HEK293 (cell line): ENCODE measurements around the gene VWDE.

Experiments used
- CTCF ChIA-PET: fragments of 350-600 bp; formaldehyde crosslinking; extraction: SDS; loops from one replicate; lab custom pipeline; 2021; ENCODE audit warnings: antibody characterized with exemption; lab: Yijun Ruan, JAX
- POLR2A ChIA-PET: fragments of 300-600 bp; formaldehyde crosslinking; extraction: SDS; loops from one replicate; lab custom pipeline; 2020; ENCODE audit warnings: antibody characterized with exemption, inconsistent platforms; lab: Yijun Ruan, JAX
- H3K27ac ChIP-seq: fragments of 200-500 bp; sonication (Bioruptor generic); 2 replicates; pipeline ENCODE4 v1.5.1; 2014; ENCODE audit warnings: low read depth, low read length, control low read depth, inconsistent platforms; ENCODE audit errors: extremely low read depth
- H3K36me3 ChIP-seq, 2 experiments: fragments of 200-500 bp in 1 of 2; sonication (Bioruptor generic) in 1 of 2; 1 replicate in 1 of 2; 2 replicates in 1 of 2; pipeline ENCODE4 v1.5.1; 2014 to 2017; ENCODE audit warnings: inconsistent platforms in 2 of 2, low read length in 2 of 2; ENCODE audit not compliant: control insufficient read depth in 2 of 2, insufficient read depth in 1 of 2
- H3K4me1 ChIP-seq: fragments of 200-500 bp; sonication (Bioruptor generic); 2 replicates; pipeline ENCODE4 v1.5.1; 2014; ENCODE audit warnings: mild to moderate bottlenecking, low read length, inconsistent platforms; ENCODE audit not compliant: control insufficient read depth, insufficient read depth
- H3K4me3 ChIP-seq: 2 replicates; pipeline ENCODE4 v1.5.1; 2011; ENCODE audit warnings: low read depth, mild to moderate bottlenecking, control low read depth, low read length, moderate library complexity
- H3K9me3 ChIP-seq: fragments of 200-500 bp; sonication (Bioruptor generic); 2 replicates; pipeline ENCODE4 v1.5.1; 2014; ENCODE audit warnings: low read depth, low read length, inconsistent platforms; ENCODE audit not compliant: control insufficient read depth, insufficient read depth
- BCL11A ChIP-seq: fragments of 450-650 bp; formaldehyde crosslinking; IDR thresholded peaks from 2 replicates; pipeline ENCODE4 v1.5.1; 2016; ENCODE audit warnings: low read depth, missing biosample characterization, missing genetic modification characterization
- BCL6B ChIP-seq: fragments of 450-650 bp; formaldehyde crosslinking; IDR thresholded peaks from 2 replicates; pipeline ENCODE4 v1.5.1; 2017; ENCODE audit warnings: missing biosample characterization, missing genetic modification characterization
- HOXA7 ChIP-seq: sonication (generic); formaldehyde crosslinking; IDR thresholded peaks from 2 replicates; pipeline ENCODE4 v1.8.1; 2022; ENCODE audit warnings: missing genetic modification reagents, borderline replicate concordance
- KLF7 ChIP-seq: fragments of 450-650 bp; formaldehyde crosslinking; IDR thresholded peaks from 2 replicates; pipeline ENCODE4 v1.5.1; 2016; ENCODE audit warnings: missing biosample characterization, missing genetic modification characterization, borderline replicate concordance
- KLF8 ChIP-seq: fragments of 450-650 bp; formaldehyde crosslinking; IDR thresholded peaks from 2 replicates; pipeline ENCODE4 v1.5.1; 2016; ENCODE audit warnings: missing biosample characterization, missing genetic modification characterization
- SP2 ChIP-seq: fragments of 450-650 bp; formaldehyde crosslinking; IDR thresholded peaks from 2 replicates; pipeline ENCODE4 v1.5.1; 2016; ENCODE audit warnings: missing biosample characterization, missing genetic modification characterization
- YY2 ChIP-seq: fragments of 450-650 bp; formaldehyde crosslinking; IDR thresholded peaks from 2 replicates; pipeline ENCODE4 v1.5.1; 2016; ENCODE audit warnings: missing biosample characterization, missing genetic modification characterization
- ZBTB49 ChIP-seq: fragments of 450-650 bp; formaldehyde crosslinking; IDR thresholded peaks from 2 replicates; pipeline ENCODE4 v1.5.1; 2016; ENCODE audit warnings: missing biosample characterization, missing genetic modification characterization, low read depth
- ZBTB6 ChIP-seq: fragments of 450-650 bp; formaldehyde crosslinking; IDR thresholded peaks from 2 replicates; pipeline ENCODE4 v1.5.1; 2017; ENCODE audit warnings: missing biosample characterization, missing genetic modification characterization
- ZFP41 ChIP-seq: fragments of 450-650 bp; formaldehyde crosslinking; IDR thresholded peaks from 2 replicates; pipeline ENCODE4 v1.5.1; 2016; ENCODE audit warnings: missing biosample characterization, missing genetic modification characterization, borderline replicate concordance
- ZNF10 ChIP-seq: fragments of 450-650 bp; formaldehyde crosslinking; IDR thresholded peaks from 2 replicates; pipeline ENCODE4 v1.5.1; 2017; ENCODE audit warnings: missing biosample characterization, missing genetic modification characterization
- ZNF121 ChIP-seq: fragments of 450-650 bp; formaldehyde crosslinking; IDR thresholded peaks from 2 replicates; pipeline ENCODE4 v1.5.1; 2016; ENCODE audit warnings: missing biosample characterization, missing genetic modification characterization
- ZNF202 ChIP-seq: fragments of 450-650 bp; formaldehyde crosslinking; IDR thresholded peaks from 2 replicates; pipeline ENCODE4 v1.5.1; 2016; ENCODE audit warnings: missing biosample characterization, missing genetic modification characterization, borderline replicate concordance
- ZNF223 ChIP-seq: fragments of 450-650 bp; formaldehyde crosslinking; IDR thresholded peaks from 2 replicates; pipeline ENCODE4 v1.5.1; 2016; ENCODE audit warnings: missing biosample characterization, missing genetic modification characterization
- ZNF248 ChIP-seq: fragments of 450-650 bp; formaldehyde crosslinking; IDR thresholded peaks from 2 replicates; pipeline ENCODE4 v1.5.1; 2017; ENCODE audit warnings: missing biosample characterization, missing genetic modification characterization
- ZNF274 ChIP-seq, 2 experiments: fragments of 200-500 bp in 1 of 2; fragments of 450-650 bp in 1 of 2; sonication (Bioruptor generic) in 1 of 2; formaldehyde crosslinking in 1 of 2; IDR thresholded peaks; 2 replicates each; pipeline versions ENCODE4 v1.5.1 to v1.6.1; 2014 to 2016; ENCODE audit warnings: borderline replicate concordance in 1 of 2, inconsistent platforms in 1 of 2, low read length in 1 of 2, missing biosample characterization in 1 of 2, missing genetic modification characterization in 1 of 2
- ZNF354C ChIP-seq: fragments of 450-650 bp; formaldehyde crosslinking; IDR thresholded peaks from 2 replicates; pipeline ENCODE4 v1.5.1; 2016; ENCODE audit warnings: missing biosample characterization, missing genetic modification characterization, low read depth, borderline replicate concordance
- ZNF501 ChIP-seq: fragments of 450-650 bp; formaldehyde crosslinking; IDR thresholded peaks from 2 replicates; pipeline ENCODE4 v1.5.1; 2016; ENCODE audit warnings: missing biosample characterization, missing genetic modification characterization
- ZNF510 ChIP-seq: fragments of 450-650 bp; formaldehyde crosslinking; IDR thresholded peaks from 2 replicates; pipeline ENCODE4 v1.5.1; 2018; ENCODE audit warnings: mild to moderate bottlenecking, missing genetic modification characterization, missing biosample characterization; ENCODE audit not compliant: insufficient replicate concordance
- ZNF521 ChIP-seq: fragments of 450-650 bp; formaldehyde crosslinking; IDR thresholded peaks from 2 replicates; pipeline ENCODE4 v1.5.1; 2017; ENCODE audit warnings: missing biosample characterization, mild to moderate bottlenecking, missing genetic modification characterization
- ZNF529 ChIP-seq: fragments of 450-650 bp; formaldehyde crosslinking; IDR thresholded peaks from 2 replicates; pipeline ENCODE4 v1.5.1; 2017; ENCODE audit warnings: missing genetic modification characterization, missing biosample characterization; ENCODE audit not compliant: insufficient replicate concordance
- ZNF600 ChIP-seq: fragments of 450-650 bp; formaldehyde crosslinking; IDR thresholded peaks from 2 replicates; pipeline ENCODE4 v1.5.1; 2016; ENCODE audit warnings: missing biosample characterization, missing genetic modification characterization
- ZNF623 ChIP-seq: fragments of 450-650 bp; formaldehyde crosslinking; IDR thresholded peaks from 2 replicates; pipeline ENCODE4 v1.5.1; 2016; ENCODE audit warnings: missing biosample characterization, missing genetic modification characterization
- ZNF639 ChIP-seq: fragments of 450-650 bp; formaldehyde crosslinking; IDR thresholded peaks from 2 replicates; pipeline ENCODE4 v1.5.1; 2016; ENCODE audit warnings: missing biosample characterization, missing genetic modification characterization
- ZNF654 ChIP-seq: fragments of 450-650 bp; formaldehyde crosslinking; IDR thresholded peaks from 2 replicates; pipeline ENCODE4 v1.5.1; 2016; ENCODE audit warnings: low read depth, missing biosample characterization, missing genetic modification characterization
- ZNF658 ChIP-seq: fragments of 450-650 bp; formaldehyde crosslinking; IDR thresholded peaks from 2 replicates; pipeline ENCODE4; 2016; ENCODE audit warnings: missing biosample characterization, missing genetic modification characterization
- ZNF704 ChIP-seq: fragments of 450-650 bp; formaldehyde crosslinking; IDR thresholded peaks from 2 replicates; pipeline ENCODE4 v1.5.1; 2016; ENCODE audit warnings: missing biosample characterization, missing genetic modification characterization
- ZNF747 ChIP-seq: fragments of 450-650 bp; formaldehyde crosslinking; IDR thresholded peaks from 2 replicates; pipeline ENCODE4 v1.5.1; 2016; ENCODE audit warnings: missing biosample characterization, missing genetic modification characterization
- ZNF76 ChIP-seq: fragments of 450-650 bp; formaldehyde crosslinking; IDR thresholded peaks from 2 replicates; pipeline ENCODE4; 2016; ENCODE audit warnings: low read depth, missing biosample characterization, missing genetic modification characterization, borderline replicate concordance

The VWDE gene

GRCh38 chr7:12444785-12445184 lies 41.1 kb upstream of the VWDE start:
- H3K4me3 ChIP-seq = no peak overlapping the region
- no peak overlapping the region for H3K27ac ChIP-seq
- POLR2A ChIA-PET = no interaction called here
- H3K4me1 ChIP-seq = no peaks in the 10 kb centered on the region
- CTCF ChIA-PET = interaction anchor here (0.6 to 3.3 kb wide), 2 partner anchors 14 to 42 kb away, joined by 3 to 24 read pairs; no protein-coding TSS in a partner anchor
- H3K36me3 ChIP-seq = no peaks in the 10 kb centered on the region
- H3K9me3 ChIP-seq = no peaks in the 10 kb centered on the region
- TF ChIP-seq KLF7 (tag by site-specific recombination) (no peak), ZNF248 (tag by site-specific recombination) (no peak), ZNF223 (tag by site-specific recombination) (no peak), ZNF521 (tag by site-specific recombination) (no peak), ZNF654 (tag by site-specific recombination) (no peak), BCL6B (tag by site-specific recombination) (no peak), ZNF658 (no peak), ZNF354C (tag by site-specific recombination) (no peak), ZNF76 (tag by site-specific recombination) (no peak), ZBTB49 (tag by site-specific recombination) (no peak), YY2 (tag by site-specific recombination) (no peak), SP2 (no peak), ZNF529 (tag by site-specific recombination) (no peak), ZFP41 (tag by site-specific recombination) (no peak), KLF8 (tag by site-specific recombination) (no peak), ZNF747 (tag by site-specific recombination) (no peak), ZNF10 (tag by site-specific recombination) (no peak), ZNF501 (tag by site-specific recombination) (no peak), ZNF600 (tag by site-specific recombination) (no peak)
- TF ChIP-seq, all 188 proteins: peak for 0

- Histone ChIP-seq H3K9me3 (no peaks in the 10 kb centered on the region), H3K36me3 (no peaks in the 10 kb centered on the region), H3K27ac (no peak overlapping the region), H3K4me3 (no peak overlapping the region), H3K4me1 (no peaks in the 10 kb centered on the region)
- ChIA-PET CTCF (interaction anchor here (3.0 kb wide), 1 partner anchor 18 kb away, joined by 22 read pairs; no protein-coding TSS in a partner anchor), POLR2A (no interaction called here)
- no peak for TF ChIP-seq BCL11A
- TF ChIP-seq ZNF202 (tag by site-specific recombination) = no peak
- no peak for TF ChIP-seq ZNF121
- no peak for TF ChIP-seq HOXA7
- TF ChIP-seq ZNF510 (tag by site-specific recombination) = no peak
- no peak for TF ChIP-seq ZNF274 (IDR thresholded peaks at IDR 0.05; ENCODE audit: low read length)
- TF ChIP-seq ZNF274 (tag by site-specific recombination; IDR thresholded peaks at IDR 0.05; ENCODE audit: borderline replicate concordance) = no peak
- TF ChIP-seq ZNF704 = no peak
- no peak for TF ChIP-seq ZNF639
- no peak for TF ChIP-seq ZBTB6 (tag by site-specific recombination)
- no peak for TF ChIP-seq ZNF623 (tag by site-specific recombination)
These were observed 36.6 kb upstream of the VWDE start for GRCh38 chr7:12440229-12440628.
